ENCODE results near the gene CEACAM19. TPM values are rescaled to one million over a fixed set of nuclear protein-coding genes. Genes with fewer than 3 reads are reported as not detected.

The CEACAM19 gene
- total and polyA plus RNA-seq, 9 of the 15 experiments (the other 6 are each of a cell fraction or from before 2014, with no cell fraction given): 0.15 to 0.30 (median 0.23) TPM; not detected in 5

DNA sequence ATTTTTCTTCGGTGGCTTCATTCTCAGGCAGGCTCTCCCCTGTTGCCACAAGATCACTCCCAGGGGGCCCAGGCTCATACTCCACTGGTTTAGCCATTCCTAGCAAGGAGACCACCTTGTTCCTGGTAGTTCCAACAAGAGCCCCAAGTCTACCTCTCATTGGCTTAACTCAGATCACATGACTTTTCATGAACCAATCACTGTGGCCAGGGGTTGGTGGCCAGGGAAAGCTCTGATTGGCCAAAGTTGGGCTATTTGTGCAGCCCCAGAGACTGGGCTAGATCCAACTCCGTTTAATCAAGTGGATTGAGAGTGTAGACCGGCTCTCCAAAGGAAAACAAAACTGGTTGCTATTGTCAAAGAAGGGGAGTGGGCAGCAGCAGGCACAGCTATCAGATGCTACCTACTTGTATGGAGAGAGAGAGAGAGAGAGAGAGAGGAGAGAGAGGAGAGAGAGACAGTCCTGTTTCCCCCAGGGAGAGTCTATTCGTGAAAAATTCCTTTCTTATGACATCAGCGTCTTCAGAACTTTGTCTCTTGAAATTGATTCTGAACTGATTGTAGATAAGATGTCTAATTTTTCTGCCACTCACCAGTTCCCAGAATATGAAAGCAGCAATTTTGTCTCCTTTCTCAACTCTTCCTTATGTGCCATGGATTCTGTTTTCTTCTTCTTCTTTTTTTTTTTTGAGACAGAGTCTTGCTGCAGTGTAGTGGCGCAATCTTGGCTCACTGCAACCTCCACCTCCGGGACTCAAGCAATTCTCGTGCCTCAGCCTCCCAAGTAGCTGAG is 5.9 kb downstream of the CEACAM19 start (continued):
- TF ChIP-seq, protein P1, sequence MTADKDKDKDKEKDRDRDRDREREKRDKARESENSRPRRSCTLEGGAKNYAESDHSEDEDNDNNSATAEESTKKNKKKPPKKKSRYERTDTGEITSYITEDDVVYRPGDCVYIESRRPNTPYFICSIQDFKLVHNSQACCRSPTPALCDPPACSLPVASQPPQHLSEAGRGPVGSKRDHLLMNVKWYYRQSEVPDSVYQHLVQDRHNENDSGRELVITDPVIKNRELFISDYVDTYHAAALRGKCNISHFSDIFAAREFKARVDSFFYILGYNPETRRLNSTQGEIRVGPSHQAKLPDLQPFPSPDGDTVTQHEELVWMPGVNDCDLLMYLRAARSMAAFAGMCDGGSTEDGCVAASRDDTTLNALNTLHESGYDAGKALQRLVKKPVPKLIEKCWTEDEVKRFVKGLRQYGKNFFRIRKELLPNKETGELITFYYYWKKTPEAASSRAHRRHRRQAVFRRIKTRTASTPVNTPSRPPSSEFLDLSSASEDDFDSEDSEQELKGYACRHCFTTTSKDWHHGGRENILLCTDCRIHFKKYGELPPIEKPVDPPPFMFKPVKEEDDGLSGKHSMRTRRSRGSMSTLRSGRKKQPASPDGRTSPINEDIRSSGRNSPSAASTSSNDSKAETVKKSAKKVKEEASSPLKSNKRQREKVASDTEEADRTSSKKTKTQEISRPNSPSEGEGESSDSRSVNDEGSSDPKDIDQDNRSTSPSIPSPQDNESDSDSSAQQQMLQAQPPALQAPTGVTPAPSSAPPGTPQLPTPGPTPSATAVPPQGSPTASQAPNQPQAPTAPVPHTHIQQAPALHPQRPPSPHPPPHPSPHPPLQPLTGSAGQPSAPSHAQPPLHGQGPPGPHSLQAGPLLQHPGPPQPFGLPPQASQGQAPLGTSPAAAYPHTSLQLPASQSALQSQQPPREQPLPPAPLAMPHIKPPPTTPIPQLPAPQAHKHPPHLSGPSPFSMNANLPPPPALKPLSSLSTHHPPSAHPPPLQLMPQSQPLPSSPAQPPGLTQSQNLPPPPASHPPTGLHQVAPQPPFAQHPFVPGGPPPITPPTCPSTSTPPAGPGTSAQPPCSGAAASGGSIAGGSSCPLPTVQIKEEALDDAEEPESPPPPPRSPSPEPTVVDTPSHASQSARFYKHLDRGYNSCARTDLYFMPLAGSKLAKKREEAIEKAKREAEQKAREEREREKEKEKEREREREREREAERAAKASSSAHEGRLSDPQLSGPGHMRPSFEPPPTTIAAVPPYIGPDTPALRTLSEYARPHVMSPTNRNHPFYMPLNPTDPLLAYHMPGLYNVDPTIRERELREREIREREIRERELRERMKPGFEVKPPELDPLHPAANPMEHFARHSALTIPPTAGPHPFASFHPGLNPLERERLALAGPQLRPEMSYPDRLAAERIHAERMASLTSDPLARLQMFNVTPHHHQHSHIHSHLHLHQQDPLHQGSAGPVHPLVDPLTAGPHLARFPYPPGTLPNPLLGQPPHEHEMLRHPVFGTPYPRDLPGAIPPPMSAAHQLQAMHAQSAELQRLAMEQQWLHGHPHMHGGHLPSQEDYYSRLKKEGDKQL (CRISPR knock-in tag; IDR thresholded peaks at IDR 0.05; ENCODE audit: borderline replicate concordance): no peak
- TF ChIP-seq THRAP3 (IDR thresholded peaks at IDR 0.05; ENCODE audit: borderline replicate concordance) (no peak), ZFP36 (IDR thresholded peaks at IDR 0.05; ENCODE audit: low read depth, low read length, partially characterized antibody) (no peak), RBM25 (IDR thresholded peaks at IDR 0.05; ENCODE audit: low read depth, low read length, severe bottlenecking) (peak; percentile 41), L3MBTL2 (IDR thresholded peaks at IDR 0.05) (no peak), NELFE (IDR thresholded peaks at IDR 0.05; ENCODE audit: insufficient read depth, insufficient read length) (no peak), TAF15 (IDR thresholded peaks at IDR 0.05; ENCODE audit: low read depth, low read length) (no peak), ZNF124 (CRISPR knock-in tag; IDR thresholded peaks at IDR 0.05) (no peak), RBM22 (IDR thresholded peaks at IDR 0.05; ENCODE audit: low read depth, low read length, poor library complexity, severe bottlenecking) (no peak), SMAD4 (CRISPR knock-in tag; conservative IDR thresholded peaks at IDR 0.05) (no peak), NR2C1 (IDR thresholded peaks at IDR 0.05) (no peak), NR2C1 (tag; IDR thresholded peaks at IDR 0.05) (no peak), MED1 (CRISPR knock-in tag; IDR thresholded peaks at IDR 0.05; ENCODE audit: borderline replicate concordance) (no peak), SMAD1 (IDR thresholded peaks at IDR 0.05; ENCODE audit: low read depth, low read length, partially characterized antibody) (no peak), CBFA2T2 (conservative IDR thresholded peaks at IDR 0.05) (peak; percentile 26; the same call in 1 of the 2 replicates), ZNF77 (CRISPR knock-in tag; IDR thresholded peaks at IDR 0.05) (no peak), POU5F1 (IDR thresholded peaks at IDR 0.05; ENCODE audit: borderline replicate concordance, low read depth, low read length, partially characterized antibody) (no peak)
- TF ChIP-seq, protein P2, sequence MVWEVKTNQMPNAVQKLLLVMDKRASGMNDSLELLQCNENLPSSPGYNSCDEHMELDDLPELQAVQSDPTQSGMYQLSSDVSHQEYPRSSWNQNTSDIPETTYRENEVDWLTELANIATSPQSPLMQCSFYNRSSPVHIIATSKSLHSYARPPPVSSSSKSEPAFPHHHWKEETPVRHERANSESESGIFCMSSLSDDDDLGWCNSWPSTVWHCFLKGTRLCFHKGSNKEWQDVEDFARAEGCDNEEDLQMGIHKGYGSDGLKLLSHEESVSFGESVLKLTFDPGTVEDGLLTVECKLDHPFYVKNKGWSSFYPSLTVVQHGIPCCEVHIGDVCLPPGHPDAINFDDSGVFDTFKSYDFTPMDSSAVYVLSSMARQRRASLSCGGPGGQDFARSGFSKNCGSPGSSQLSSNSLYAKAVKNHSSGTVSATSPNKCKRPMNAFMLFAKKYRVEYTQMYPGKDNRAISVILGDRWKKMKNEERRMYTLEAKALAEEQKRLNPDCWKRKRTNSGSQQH (CRISPR knock-in tag; IDR thresholded peaks at IDR 0.05): no peak
- TF ChIP-seq, protein P3, sequence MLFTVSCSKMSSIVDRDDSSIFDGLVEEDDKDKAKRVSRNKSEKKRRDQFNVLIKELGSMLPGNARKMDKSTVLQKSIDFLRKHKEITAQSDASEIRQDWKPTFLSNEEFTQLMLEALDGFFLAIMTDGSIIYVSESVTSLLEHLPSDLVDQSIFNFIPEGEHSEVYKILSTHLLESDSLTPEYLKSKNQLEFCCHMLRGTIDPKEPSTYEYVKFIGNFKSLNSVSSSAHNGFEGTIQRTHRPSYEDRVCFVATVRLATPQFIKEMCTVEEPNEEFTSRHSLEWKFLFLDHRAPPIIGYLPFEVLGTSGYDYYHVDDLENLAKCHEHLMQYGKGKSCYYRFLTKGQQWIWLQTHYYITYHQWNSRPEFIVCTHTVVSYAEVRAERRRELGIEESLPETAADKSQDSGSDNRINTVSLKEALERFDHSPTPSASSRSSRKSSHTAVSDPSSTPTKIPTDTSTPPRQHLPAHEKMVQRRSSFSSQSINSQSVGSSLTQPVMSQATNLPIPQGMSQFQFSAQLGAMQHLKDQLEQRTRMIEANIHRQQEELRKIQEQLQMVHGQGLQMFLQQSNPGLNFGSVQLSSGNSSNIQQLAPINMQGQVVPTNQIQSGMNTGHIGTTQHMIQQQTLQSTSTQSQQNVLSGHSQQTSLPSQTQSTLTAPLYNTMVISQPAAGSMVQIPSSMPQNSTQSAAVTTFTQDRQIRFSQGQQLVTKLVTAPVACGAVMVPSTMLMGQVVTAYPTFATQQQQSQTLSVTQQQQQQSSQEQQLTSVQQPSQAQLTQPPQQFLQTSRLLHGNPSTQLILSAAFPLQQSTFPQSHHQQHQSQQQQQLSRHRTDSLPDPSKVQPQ (CRISPR knock-in tag; IDR thresholded peaks at IDR 0.05; ENCODE audit: borderline replicate concordance): no peak
